HuH-7 (cell line): ENCODE results near the gene HECW1.

Source experiments
- DNase-seq: peaks from one replicate; pipeline ENCODE4 v3.0.0; 2011; ENCODE audit warnings: low spot score

The HECW1 gene

GRCh38 chr7:43437001-43437400, 324.6 kb downstream of the HECW1 start:
- DNase-seq = no peak

GRCh38 chr7:43438897-43439479, 326.5 kb downstream of the HECW1 start:
- peak; percentile 28 for DNase-seq

GRCh38 chr7:43439631-43440401, 327.4 kb downstream of the HECW1 start:
- DNase-seq = peak; percentile 95

GRCh38 chr7:43441231-43442130, 329.0 kb downstream of the HECW1 start:
- DNase-seq = no peak

- no peak for DNase-seq
Observed at GRCh38 chr7:43443381-43443780, 330.9 kb downstream of the HECW1 start.

GRCh38 chr7:43444711-43445578, 332.5 kb downstream of the HECW1 start:
- DNase-seq = no peak

GRCh38 chr7:43449577-43449976, 337.1 kb downstream of the HECW1 start:
- DNase-seq = no peak

GRCh38 chr7:43450894-43451293, 338.4 kb downstream of the HECW1 start:
- DNase-seq = no peak

GRCh38 chr7:43454936-43455518, 342.6 kb downstream of the HECW1 start:
- peak; percentile 59 for DNase-seq

GRCh38 chr7:43456200-43456599, 343.8 kb downstream of the HECW1 start:
- DNase-seq = no peak

GRCh38 chr7:43458330-43459018, 346.0 kb downstream of the HECW1 start:
- no peak for DNase-seq

- no peak for DNase-seq
Observed at GRCh38 chr7:43459019-43459337, 346.5 kb downstream of the HECW1 start.

- peak; percentile 61 for DNase-seq
Observed at GRCh38 chr7:43460733-43461348, 348.4 kb downstream of the HECW1 start.

- no peak for DNase-seq
Observed at GRCh38 chr7:43461349-43462024, 349.0 kb downstream of the HECW1 start.

GRCh38 chr7:43462836-43463235, 350.4 kb downstream of the HECW1 start:
- no peak for DNase-seq

GRCh38 chr7:43463401-43463980, 351.0 kb downstream of the HECW1 start:
- DNase-seq = no peak

- DNase-seq = no peak
Observed at GRCh38 chr7:43465581-43466554, 353.4 kb downstream of the HECW1 start.

- no peak for DNase-seq
Observed at GRCh38 chr7:43467406-43467805, 355.0 kb downstream of the HECW1 start.
